GM12873 (cell line): ENCODE data around the gene SPNS1.

Experiments used
- CTCF ChIP-seq: IDR thresholded peaks from 2 replicates; pipeline ENCODE4 v1.5.1; 2012; ENCODE audit warnings: low read depth, mild to moderate bottlenecking, moderate library complexity, low read length, control low read depth; ENCODE audit not compliant: insufficient read depth; ENCODE audit errors: missing control alignments

SPNS1 gene

GRCh38 chr16:28932339-28933141, 42.0 kb upstream of the SPNS1 start:
- no peak for TF ChIP-seq CTCF

- no peak for TF ChIP-seq CTCF
Measured at GRCh38 chr16:28933171-28933570, 41.4 kb upstream of the SPNS1 start.

GRCh38 chr16:28935346-28935745, 39.2 kb upstream of the SPNS1 start:
- TF ChIP-seq CTCF = no peak

- TF ChIP-seq CTCF = no peak
Measured at GRCh38 chr16:28935924-28936783, 38.4 kb upstream of the SPNS1 start.

GRCh38 chr16:28936784-28937155, 37.8 kb upstream of the SPNS1 start:
- TF ChIP-seq CTCF = no peak

- TF ChIP-seq CTCF = no peak
Measured at GRCh38 chr16:28937222-28937876, 37.2 kb upstream of the SPNS1 start.

- TF ChIP-seq CTCF = no peak
Measured at GRCh38 chr16:28938721-28939120, 35.9 kb upstream of the SPNS1 start.
